DLD1 (cell line): Measurements from ENCODE around the gene TLL1.

Source experiments
- in situ Hi-C: cut with HindIII; loops from 2 replicates; pipeline ENCODE4 v1.10.0; 2017; ENCODE audit warnings: low sequenced_read_pairs

TLL1 gene

DNA sequence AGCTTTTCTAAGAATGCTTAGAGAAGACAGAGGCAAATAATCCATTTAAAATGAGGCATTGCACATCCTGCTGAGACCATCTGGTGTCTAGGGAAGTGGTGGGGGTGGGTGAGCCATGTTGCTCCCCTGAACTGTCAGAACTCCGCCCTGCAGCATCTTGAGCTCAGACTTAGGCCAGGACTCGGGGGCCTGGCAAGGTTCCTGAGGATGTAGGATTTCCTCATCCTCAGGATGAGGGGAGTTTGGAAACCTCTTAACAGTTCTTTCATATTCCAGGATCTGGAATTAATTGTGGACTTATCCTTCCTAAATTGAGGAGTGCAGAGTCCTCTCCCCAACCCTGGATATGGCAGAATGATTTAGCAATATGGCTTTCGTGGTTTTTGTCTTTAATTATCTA is 6.6 kb downstream of the TLL1 start:
- in situ Hi-C loops: no loop called here

DNA sequence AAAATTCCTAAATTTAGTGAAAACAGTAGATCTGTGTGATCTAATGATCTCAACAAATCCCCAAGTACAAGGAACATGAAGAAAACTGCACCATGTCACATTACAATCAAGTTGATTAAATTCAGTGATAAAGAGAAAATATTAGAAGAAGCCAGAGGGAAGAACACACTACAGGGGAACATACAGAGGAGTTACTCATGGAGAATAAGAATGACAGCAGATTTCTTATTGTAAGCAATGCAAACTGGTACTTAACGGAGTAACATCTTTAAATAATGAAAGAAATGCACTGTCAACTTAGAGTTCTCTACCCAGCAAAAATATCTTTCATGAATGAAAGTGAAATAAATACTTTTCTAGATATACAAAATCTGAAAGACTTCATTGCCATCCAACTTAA is 21.1 kb downstream of the TLL1 start:
- in situ Hi-C loops: no loop called here

DNA sequence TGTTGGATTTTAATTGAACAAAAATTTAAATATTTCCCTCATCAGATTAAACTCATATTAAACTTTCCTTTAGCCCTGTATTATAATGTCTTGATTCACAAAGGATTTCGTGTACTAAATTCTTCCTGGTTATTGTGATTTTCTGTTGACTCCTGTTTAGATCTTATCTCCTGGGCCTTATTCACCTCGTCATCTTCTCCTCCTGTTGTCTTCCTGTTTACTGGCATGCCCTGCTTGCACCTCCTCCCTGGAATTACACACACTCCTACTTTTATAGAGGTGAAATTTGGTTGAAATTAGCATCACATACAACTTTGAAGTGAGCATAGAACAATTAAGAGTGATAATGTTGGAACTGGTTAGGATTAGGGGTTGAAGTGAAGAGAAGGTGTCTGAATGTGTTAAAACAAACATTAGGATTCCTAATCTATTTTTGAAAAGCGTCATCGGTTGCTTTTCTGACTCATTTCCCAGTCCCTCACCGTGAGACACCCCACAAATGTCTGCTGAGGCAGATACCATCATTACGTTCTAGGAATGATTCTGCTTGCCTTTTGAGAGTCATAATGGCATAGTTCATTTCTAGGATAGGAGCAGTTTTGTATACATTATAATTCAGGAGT is 32.5 kb downstream of the TLL1 start:
- in situ Hi-C loops: no loop called here

DNA sequence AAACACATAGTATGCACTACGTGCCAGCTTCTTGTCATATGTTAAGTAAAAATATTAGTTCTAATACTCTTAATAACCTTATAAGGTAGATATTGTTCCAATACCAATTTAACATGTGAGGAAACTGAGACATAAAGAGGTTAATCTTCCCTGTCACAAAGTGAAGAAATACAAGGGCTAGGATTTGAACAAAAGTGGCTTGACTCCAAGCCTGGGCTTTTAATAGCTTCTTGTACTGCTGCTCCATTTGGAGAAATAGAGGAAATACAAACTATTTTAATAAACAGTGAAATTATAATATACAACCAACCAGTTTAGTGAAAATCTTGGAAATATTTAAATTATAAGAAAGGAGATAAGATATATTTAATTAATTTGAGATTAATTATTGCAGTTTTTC is 33.2 kb downstream of the TLL1 start:
- in situ Hi-C loops: no loop called here

DNA sequence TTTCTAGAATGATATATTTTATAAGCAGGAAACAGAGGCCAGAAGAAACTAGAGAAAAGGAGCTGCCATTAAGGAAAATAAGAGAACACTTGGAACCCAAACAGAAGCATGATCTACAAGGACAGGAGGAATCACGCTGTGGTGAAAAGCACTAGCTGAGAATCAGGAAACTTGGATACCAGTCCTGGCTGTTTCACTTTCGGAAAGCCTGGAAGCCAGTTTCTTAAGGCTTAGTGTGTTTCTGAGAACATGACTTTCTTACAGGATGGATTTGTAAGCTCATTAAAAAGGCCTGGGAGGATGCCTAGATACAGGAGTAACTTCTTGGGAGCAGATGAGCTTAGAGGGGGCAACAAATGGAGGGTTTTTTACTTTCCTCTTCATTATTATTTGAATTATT is 36.9 kb downstream of the TLL1 start:
- in situ Hi-C loops: no loop called here

DNA sequence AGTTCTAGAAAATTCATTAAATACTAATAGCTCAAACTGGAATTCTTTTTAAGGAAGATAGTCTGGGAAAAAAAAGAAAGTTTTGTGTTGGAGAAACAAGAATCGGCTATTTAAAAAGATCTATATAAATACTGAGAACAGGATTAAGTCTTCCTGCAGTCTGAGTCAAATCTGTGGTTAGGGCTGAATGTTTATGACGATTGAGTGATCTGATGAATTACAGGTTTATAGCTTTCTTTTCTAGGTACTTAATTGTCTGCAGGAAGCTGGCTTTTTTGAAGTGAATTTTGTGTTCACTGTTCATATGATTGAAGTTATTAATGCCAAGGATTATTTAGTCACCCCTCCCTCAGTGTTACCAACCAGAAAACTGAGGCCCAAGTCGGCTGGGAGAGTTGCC is 42.2 kb downstream of the TLL1 start:
- in situ Hi-C loops: no loop called here

DNA sequence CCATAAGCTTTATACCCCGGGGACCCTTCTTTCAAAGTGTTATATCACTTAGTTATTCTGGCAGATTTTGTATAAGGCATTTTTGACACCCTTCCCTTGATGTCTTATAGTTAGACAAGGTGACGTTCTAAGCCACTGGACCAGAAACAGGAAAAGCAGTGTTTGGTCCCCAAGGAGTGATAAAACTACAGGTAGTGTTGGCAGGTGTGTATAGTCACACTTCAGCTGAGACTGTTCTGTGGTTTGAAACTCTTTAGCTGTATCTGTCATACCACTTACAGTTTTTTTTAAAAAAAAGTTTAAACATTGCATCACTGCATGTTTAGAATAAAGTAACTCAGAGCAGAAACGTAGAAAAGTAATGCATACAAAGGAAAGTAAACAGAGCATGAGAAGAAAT is 48.5 kb downstream of the TLL1 start:
- in situ Hi-C loops: no loop called here

DNA sequence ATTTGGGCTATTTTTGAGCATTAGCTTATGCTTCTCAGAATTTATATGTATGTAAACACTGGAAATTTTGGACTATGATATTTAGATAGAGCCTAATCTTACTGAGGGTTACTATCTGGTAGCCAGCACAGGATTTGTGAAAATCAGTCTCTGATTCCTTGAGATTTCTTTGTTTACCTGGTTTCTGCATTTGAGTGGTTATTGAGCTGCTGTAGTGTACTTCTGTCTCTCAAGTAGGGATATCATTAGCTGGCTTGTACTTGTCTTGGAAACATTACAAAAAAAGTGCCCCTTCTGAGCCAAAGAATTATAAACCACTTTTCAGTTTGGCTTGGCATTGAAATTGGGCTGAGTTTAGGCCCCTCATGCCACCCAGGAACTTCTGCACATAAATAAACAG is 49.7 kb downstream of the TLL1 start:
- in situ Hi-C loops: no loop called here

DNA sequence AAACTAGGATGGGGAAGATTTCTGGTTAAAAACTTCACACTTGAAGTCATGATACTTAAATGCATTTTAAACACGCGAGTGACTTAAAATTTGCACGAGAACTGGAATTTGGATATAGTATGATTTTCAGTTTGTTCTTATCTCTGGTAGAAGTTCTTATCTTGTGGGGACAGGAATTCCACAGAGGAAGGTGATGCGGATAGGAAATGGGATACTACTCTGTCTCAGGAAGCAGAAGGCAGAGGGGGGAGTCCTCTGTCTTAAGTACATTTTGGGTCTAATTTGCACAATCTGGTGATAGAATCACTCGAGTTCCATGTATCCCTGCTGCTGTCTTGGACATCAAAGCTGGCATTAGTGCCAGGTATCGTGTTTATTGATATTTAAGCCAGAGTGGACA is 53.3 kb downstream of the TLL1 start:
- in situ Hi-C loops: no loop called here

DNA sequence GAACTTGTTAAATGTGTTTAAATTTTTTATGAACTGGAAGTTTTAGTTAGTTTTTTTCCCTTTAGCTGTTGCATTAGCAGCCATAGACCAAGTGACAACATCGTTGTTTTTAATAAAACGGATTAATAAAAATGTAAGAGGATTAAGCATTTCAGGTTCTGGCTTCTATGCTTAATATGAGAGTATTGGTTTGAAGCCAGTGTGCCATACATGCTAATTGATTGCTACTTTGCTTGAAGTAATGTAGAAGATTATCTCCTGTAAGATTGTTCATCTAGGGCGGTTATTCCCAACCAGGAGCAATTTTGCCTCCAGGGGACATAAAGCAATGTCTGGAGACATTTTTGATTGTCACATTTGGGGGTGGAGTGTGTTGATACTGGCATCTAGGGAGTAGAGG is 54.3 kb downstream of the TLL1 start:
- in situ Hi-C loops: no loop called here

DNA sequence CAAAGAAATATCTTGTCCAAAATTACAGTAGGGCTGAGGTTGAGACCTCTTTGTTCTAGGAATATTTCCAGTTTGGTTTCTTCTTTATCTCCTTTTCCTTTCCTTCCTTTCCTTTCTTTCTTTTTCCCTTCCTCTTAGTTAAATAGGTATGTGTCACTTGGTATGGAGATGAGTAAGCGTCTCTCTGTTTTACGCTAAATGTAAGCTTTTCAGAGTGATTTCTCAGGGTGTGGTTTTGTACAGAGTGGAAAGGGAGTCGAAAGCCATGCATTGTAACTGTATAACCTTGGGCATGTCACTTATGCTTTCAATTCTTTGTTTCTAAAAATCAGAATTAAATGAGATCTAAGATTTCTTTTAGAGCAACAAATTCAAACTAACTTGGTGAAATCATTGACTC is 54.8 kb downstream of the TLL1 start:
- in situ Hi-C loops: no loop called here

DNA sequence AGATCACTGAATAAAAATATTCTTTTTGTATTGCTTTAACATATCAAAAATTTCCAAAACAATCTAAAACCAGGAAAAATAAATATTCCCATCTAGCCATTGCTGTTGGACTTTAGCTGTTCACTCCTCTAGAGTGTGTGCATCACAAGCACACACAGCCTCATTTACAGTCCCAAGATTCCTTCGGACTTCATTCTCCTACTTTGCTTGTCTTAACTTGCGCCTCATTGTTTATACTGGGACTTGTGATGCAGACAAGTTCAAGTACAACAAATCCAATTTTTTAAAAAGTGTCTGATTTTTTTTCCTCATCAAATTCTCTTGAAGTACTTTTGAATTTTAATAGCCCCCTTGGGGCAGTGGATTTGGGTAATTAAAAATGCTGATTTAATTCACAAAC is 55.6 kb downstream of the TLL1 start:
- in situ Hi-C loops: no loop called here

DNA sequence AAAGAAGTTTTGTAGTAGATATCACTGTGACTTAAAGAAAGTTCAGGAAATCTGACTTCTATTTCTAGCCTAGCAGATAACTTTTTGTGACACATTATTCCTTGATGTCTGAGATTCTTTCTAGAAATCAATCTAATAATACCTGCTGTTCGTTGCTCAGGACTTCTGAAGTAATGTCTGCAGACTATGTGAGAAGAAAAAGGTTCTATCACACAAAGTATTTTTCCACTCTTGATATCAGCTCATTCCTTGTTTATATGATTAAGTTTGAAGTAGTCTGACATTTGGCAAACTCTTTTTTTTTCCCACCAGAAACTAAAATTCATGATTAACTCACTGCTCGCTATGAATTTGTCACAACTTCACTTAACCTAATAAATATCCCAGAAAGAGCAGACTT is 56.6 kb downstream of the TLL1 start:
- in situ Hi-C loops: no loop called here

DNA sequence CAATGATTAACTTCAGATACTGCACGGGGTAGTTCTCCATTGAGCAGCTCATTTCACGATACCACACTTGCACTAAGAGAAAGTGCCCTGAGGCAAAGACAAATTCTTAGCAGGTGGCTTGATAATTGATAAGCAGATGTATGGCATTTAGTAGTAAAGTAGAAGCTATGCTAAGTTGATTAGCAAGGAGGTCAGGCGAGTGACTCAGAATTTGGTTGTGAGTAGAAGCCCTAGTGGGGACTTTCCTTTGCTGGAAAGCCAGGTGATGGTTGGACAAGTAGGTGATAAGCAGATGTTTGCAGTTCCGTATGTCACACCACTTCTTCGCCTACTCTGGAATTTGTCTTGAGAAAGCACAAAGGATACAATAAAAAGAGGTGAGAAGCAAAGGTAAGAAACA is 58.7 kb downstream of the TLL1 start:
- in situ Hi-C loops: no loop called here

DNA sequence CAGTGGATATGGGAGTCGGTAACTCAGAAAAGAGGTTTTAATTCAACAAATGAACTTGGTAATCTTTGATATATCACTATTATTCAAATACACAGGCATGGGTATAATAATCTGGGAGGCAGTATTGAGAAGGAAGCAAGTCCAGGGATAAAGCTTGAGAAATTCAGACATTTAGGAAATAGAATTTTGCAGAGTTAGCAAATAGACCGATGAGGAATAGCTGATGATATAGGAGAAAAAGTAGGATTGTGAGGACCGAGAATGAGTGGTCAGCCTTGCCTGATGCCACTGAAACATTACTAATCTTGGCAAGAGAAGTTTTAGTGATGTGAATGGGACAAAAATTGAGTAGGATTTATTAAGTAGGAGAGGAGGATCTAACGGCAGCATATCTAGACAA is 71.9 kb downstream of the TLL1 start:
- in situ Hi-C loops: no loop called here

DNA sequence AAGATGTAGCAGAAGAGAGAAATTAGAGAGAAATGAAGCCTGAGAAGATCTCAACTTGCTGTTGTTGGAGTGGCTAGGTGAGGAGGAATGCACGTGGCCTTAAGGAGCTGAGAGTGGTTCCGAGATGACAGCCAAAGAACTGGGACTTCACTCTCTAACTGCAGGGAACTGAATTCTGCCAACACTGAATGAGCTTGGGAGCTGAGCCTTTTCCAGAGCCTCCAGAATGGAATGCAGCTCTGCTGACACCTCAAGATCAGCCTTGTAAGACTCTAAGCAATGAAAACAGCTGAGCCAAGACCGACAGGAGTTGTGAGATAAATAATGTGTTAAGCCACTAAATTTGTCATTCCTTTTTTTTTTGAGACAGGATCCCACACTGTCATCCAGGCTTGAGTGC is 73.0 kb downstream of the TLL1 start:
- in situ Hi-C loops: no loop called here

DNA sequence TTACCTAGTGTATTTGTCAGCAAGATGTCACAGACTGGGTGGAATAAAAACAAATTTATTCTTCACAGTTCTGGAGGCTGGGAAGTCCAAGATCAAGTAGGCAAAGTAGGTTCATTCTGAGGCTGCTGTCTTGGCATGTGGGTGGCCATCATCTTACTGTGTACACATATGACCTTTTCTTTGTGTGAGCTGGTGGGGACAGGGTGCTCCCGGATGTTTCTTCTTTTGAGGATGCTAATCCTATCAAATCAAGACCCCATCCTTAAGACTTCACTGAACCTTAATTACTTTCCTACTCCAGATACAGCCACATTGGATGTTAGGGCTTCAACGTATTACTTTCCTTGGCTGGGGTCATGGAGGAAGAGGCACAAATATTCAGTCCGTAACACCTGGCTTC is 74.0 kb downstream of the TLL1 start:
- in situ Hi-C loops: no loop called here

DNA sequence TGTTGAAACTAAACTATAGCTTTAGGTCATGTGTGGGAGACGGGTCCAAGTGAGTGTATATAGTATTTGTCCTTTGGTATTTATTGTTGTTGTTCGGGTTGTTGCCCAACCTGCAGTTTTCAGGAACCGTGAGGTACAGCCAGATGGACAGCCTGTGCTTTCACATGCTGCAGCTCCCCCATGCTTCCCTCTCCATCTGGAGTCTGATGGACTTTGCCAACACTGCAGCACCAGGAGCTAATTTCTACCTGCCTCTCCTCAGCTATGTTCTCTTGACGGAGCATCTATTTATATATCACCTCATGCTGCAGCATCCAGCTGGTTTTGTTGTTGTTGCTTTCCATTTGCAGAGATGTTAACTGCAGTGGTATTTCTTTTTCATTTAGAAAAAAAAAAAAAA is 80.1 kb downstream of the TLL1 start:
- in situ Hi-C loops: no loop called here

DNA sequence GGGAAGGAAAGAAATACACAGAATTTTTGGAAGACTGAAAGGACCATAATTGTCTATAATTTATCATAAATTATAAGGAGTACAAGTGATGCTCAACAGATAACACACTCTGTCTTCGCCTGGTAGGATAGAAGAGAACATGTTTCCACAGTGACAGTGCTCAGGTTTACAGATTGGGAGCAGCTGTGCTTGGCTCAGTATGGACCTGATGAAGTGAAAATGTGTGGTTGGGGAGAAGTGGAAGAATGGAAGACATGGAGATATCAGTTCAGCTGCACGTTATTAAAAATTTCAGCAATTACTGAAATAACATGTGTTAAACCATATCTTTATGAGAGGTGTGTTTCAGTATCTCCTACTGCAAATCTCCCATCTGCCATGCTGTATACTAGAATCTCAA is 90.6 kb downstream of the TLL1 start:
- in situ Hi-C loops: no loop called here

DNA sequence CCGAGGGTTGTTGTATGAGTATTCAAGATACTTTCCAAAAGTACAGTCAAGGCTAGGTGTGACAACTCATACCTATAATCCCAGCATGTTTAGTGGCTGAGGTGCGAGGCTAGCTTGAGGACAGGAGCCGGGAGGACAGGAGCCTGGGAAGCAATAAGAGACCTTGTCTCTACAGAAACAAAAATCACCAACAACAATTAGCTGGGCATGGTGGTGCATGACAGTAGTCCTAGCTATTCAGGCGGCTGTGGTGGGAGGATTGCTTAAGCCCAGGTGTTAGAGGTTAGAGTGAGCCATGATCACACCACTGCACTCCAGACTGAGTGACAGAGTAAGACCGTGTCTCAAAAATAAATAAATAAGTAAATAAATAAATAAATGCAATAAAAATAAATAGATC is 91.6 kb downstream of the TLL1 start:
- in situ Hi-C loops: no loop called here

DNA sequence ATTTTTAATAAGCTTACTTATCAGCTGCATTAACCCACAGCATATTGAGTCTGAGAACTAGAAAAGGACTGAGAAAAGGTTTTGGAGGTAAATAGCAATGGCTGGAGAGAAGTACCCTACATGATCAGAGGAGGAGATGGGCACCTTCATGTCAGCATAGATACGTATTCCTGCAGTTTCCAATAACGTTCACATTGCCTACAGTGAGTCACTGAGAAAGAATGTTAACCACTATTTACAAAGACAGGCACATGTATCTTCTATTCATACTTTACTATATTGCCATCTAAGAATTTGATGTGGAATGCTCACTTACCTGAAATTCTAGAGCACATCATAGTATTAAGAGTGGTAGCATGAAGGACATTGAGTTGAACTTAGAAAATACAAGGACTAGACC is 92.5 kb downstream of the TLL1 start:
- in situ Hi-C loops: no loop called here

DNA sequence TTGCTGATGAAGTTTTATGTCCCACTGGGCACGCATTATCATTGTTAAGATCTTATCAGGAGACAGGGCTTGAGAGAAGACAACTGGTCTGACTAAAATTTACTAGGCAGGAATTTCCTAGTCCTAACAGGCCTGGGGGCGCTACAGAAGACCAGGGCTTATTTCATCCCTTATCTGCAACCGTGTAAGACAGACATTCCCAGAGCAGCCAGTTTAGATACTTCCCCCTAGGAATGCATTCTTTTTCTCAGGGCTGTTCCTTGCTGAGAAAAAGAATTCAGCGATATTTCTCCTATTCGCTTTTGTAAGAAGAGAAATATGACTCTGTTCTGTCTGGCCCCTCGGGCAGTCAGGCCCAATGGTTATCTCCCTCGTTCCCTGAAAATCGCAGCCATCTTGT is 93.8 kb downstream of the TLL1 start:
- in situ Hi-C loops: no loop called here

DNA sequence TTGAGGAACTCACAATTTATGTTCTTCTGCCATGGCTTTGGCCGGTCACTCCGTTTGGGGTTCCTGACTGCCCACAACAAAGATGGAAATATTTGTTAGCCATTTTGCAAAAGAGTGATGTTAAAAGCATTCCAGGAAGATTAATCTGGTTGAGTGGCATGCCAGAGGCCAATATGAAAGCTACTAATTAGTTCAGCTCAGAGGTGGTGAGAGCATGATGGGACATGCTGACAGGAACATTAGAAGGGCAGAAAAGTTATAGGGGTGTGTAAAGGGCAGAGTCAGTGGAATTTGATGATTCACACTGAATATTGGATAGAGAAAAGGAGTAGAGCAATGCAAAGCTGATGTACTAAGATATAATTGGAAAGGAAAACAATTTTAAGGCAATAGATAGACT is 94.4 kb downstream of the TLL1 start:
- in situ Hi-C loops: no loop called here
